GM20000 (cell line): ENCODE measurements around the gene POLQ.
"Not testable (repeated sequence)": the region's sequence is repeated elsewhere in the genome, so short reads cannot be mapped to it uniquely, and the experiment has no call there.

Source experiments
- DNase-seq: peaks from one replicate; pipeline ENCODE4 v3.0.0; 2012; ENCODE audit warnings: low spot score
- CTCF ChIP-seq: IDR thresholded peaks from 2 replicates; pipeline ENCODE4 v1.5.1; 2012; ENCODE audit warnings: mild to moderate bottlenecking, control low read depth; ENCODE audit errors: extremely low read depth, missing control alignments

The POLQ gene

DNA sequence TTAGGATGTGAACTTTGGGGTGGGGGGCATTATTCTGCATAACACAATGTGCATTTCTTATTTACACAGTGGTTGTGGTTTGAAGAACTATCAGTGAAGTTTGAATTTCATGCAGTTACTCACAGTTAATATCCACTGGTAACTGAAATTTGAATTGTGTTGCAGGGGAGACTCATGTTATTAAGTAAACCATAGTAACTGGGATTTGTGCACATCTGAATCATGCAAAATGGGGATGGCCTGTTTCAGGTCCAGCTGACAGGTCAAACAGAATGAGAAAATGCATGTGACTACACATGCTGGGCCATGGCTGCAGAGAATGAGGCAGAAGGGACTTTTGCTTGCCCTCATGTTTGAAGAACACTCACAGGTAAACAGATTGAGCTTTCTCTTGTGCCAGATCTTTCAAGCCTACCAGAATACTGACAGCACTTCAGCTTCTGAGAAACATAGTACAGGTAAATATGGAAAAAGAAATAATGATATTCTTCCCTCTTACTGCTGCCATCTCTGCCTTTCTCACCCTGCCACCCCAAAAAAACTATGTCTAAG, 115.0 kb downstream of the POLQ start:
- no peak for DNase-seq
- no peak for TF ChIP-seq CTCF

DNA sequence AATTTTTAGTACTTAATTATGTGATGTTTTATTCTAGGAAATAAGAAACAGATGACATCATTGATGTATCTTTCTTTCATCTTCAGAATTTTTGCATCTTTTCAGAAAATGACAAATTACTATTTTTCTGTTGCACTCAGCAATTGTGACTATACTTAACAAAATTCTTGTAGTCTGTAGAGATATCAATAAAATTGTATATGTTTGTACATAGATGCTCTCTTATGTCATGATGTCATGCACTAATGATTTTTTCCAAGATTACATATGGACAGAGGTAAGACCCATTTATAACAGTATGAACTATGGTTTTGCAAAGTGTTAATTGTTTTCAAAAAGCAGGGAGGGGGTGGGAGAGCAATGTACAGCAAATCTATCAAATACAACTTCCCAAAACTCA, 121.2 kb downstream of the POLQ start:
- TF ChIP-seq CTCF, result no peak
- no peak for DNase-seq

DNA sequence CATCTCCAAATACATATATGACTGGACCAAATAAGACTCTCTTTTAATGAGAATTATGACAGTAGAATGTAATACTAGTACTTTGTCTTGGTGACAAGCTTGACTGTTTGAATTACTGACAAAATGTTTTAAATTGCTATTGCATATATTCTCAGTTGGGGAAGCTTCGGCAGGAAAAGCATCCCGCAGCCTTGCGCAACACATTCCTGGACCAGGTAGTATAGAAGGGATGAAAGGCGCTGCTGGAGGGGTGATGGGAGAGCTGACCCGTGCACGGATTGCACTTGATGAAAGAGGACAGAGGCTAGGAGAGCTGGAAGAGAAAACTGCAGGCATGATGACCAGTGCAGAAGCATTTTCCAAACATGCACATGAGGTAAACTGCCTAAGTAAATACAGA, 127.6 kb downstream of the POLQ start:
- no peak for TF ChIP-seq CTCF
- DNase-seq, result no peak

GRCh38 chr3:121414924-121415323, 130.9 kb downstream of the POLQ start:
- TF ChIP-seq CTCF, result no peak
- no peak for DNase-seq

DNA sequence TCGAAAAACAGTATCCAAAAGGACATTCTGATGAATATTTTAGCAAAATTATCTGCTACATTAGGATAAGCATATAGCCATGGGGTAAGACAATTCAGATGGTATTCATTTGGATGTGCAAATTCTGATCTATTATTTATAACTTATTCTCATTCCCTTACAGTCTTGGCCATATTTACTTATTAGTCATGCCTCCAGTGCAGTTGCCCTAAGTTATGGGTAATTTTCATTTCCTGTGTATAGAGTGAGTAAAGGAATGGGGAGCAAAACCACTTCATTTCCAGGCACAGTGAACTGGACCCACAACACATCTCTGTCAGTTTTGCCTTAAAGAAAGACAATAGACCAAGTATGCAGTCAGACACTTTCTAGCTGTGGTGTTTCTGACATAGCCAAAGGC, 134.3 kb downstream of the POLQ start:
- no peak for TF ChIP-seq CTCF
- no peak for DNase-seq

DNA sequence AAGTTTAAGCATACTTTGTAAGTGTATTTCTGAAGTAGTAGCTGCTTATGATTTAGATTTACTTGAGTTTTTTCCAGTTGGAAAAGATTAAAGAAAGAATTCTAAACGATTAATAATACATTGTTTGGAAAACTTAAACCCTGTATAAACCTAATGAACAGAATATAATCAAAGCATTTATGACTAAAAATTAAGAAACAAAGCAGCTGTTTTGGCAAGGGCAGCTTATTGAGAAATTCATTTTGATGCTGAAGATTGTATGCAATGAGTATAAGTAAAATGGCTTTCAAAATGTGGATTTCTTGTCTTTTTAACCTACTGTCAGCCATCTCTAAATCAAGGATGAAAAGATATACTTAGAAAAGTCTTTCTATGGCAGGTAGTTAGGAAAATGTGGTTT, 140.2 kb downstream of the POLQ start:
- no peak for TF ChIP-seq CTCF
- no peak for DNase-seq

GRCh38 chr3:121399820-121400219, 146.0 kb downstream of the POLQ start:
- DNase-seq, result no peak
- no peak for TF ChIP-seq CTCF

DNA sequence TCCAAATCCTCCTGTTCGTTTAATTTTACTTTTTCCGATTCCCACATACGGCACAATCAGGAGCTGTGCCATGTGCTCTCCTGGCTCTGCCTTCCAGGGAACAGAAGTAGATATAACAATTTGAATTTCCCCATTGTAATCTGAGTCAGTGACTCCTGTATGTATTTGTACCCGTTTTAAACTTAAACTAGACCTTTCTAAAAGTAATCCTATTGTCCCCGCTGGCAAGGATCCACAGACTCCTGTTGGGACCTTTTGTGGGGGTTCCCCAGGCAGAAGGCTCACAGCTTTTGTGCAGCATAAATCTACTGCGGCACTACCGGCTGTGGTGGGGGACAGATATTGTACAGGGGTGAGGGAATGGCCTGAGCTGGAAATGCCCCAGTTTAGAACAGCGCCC, 147.7 kb downstream of the POLQ start:
- DNase-seq, result not testable (repeated sequence)

DNA sequence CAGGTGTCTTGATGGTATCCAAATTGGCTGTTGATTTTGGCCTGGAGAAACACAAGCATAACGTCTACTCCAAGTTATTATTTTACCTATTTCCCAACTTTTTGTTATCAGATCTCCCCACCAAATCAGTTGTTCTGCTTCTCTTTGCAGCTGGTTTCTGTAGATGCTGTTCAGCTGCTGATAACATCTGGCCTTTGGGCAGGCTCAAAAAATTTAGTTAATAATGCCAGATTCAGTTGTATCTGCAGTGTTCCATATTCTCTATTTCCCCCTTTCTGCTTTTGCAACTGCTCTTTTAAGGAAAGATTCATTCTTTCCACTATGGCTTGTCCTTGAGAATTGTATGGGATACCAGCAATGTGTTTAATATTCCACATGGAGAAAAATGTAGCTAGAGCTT, 149.8 kb downstream of the POLQ start:
- not testable (repeated sequence) for DNase-seq

- not testable (repeated sequence) for DNase-seq
Measured at GRCh38 chr3:121388308-121388707, 157.5 kb downstream of the POLQ start.
